Measurements from ENCODE around the gene CDH4.

CDH4 gene

DNA sequence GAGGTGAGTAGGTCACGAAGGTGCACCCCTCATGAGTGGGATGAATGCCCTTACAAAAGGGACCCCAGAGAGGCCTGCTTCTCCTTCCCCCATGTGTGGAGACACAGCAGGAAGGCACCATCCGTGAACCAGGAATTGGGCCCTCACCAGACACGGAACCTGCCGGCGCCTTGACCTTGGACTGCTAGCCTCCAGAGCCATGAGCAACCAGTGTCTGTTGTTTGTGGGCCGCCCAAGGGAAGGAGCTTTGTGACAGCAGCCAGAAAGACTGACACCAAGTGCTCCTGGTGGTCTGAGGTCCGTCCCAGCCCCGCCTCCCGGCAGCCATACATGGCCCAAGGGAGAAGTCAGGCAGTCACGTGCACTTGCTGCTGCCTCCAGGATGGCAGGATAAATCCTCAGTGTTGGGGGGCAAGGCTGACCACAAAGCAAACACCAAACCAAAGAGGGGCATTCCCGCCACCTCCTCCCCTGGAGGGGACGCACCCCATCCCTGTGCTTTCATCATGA is 29.3 kb downstream of the CDH4 start:
- DNase-seq, result no peak

DNA sequence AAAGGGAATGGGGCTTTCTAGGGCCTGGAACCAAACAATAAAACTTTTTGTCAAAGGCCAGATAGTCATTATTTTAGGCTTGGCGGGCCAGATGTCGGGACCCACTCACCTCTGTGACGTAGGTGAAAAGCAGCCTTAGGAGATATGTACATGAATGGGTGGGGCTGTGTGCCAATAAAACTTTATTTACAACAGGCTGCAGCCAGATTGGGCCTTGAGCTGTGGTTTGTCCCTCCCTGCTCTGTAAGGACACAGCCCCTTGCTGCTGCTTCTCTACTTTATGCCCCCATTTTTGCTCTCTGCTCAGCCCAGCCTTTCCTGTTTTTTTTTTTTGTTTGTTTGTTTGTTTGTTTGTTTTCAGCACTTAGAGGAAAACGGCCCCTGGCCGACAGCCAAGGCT is 32.7 kb downstream of the CDH4 start:
- no peak for DNase-seq

DNA sequence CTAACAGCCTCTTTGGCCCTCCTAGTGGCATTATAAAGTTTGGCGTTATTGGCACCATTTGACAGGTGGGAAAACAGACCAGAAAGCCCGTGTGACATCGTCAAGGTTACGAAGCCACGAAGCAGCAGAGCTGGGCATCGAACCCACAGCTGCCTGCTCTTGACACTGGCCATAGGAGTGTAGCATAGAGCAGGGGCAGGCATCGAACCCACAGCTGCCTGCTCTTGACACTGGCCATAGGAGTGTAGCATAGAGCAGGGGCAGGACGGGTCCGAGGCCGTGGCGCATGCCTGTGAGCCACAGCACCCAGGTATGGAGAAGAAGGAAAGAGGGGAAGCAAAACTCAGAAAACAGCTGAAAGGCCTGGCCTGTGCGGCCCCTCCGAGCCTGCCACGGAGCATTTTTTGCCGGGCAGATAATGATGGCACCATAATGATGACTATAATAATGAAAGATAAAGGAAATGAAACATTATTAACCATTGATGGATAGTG is 33.1 kb downstream of the CDH4 start:
- no peak for DNase-seq

DNA sequence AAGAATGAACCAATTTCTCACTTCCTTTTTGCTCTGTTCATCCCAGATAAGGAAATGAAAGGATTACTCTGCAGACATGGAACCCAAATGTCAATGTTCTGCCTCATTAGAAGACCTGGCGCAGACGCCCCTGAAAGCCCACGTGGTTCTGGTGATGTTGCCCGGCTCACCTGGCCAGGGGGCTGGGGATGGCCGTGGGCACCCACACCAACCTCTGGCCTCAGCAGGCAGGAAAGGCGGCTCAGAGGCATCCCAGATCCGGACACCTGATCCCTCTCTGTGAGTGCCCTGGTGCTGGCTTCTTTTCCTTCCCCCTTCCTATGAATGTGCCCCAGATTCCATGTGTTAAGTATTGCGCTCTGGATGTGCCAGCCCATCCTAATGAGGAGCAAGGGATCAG is 33.6 kb downstream of the CDH4 start:
- no peak for DNase-seq

DNA sequence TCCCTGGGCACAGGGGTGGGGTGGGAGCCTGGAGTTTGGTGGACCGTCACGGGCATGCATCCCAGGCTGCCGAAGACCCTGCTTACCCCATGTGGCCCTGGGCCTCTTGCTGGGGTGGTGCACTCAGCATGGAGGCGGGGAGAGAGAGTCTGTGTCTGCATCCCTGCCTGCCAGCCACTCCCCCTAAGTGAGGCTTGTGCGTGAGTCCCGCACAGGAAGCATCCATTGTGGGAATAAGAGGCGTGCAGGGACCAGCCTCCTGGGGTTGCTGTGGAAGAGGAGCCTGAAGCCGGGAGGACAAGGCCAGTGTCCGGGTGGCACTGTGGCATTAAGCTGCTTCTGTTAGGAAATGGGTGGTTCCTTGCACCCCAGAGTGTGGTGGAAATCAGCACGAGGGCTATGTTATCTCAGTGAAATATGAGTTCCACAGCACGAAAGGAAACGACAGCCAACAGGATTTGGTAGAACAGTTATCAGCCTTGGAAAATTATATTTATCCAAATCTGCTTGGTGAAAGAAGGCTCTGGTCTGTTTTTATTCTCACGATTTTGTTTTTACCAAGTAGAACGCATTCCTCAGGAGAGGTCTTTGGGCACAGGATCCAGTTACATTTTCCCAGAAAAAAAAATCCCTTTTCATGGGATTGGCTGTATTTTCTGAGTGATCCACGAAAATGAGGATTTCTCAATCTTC is 35.7 kb downstream of the CDH4 start:
- no peak for DNase-seq

DNA sequence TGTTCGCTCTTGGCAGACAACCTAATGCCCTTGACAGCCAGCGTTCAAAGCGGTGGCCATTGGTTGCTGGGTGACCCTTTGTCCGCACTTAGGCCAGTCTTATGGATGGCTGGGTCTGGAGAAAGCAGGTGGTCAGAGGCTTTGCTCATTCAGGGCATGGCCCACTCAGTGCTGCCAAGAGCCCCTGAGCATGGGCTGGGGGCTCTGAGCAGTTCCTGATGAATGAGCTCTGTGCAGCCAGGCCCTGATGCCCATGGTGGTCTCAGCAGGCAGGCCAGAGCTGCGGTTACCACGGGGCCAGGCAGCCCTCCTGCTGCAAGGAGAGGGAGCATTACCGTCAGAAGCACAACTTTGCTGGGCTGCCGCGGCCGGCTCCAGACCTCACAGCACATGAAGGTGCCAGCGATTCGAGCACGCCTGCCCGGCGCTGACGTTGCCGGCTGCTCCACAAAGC is 36.3 kb downstream of the CDH4 start:
- DNase-seq, result peak in 43 of 56 donors; percentile 8 to 84 (median 47)

DNA sequence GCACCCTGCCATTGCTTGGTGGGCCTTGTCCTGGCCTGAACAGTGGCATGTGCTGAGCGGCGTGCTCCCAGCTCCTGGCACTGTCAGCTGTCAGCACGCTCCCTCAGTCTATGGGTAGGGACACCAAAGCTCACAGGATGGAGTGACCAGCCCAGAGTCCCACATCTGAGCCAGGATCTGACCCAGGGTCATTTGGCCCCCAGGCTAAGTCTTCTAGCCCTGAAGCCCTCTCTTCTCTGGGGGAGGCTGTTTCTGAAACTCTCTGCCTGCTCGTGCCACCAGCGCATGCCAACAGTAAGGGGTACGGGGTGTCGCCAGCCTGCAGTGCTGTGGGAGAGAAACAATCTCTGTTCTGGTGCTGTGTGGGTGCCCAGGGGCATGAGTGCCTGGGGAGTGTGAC is 37.1 kb downstream of the CDH4 start:
- no peak for DNase-seq

DNA sequence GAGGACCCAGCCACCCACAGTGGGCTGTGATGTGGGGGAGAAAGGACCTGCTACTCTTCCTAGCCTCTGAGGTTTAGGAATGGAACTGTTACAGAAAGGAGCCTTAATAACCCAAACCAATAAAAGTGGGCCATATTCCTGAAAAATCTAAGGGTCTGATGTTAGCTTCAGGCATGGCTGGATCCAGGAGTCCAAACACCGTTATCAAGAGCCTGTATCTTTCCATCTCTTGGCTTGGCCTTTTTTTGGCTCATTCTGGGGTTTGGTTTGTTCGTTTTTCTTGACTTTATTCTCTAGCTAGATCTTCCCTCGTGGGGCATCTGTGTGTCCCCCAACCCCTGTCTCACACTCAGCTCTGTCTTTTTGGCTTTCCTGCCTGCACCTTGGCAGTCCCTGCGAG is 38.7 kb downstream of the CDH4 start:
- DNase-seq, result no peak

DNA sequence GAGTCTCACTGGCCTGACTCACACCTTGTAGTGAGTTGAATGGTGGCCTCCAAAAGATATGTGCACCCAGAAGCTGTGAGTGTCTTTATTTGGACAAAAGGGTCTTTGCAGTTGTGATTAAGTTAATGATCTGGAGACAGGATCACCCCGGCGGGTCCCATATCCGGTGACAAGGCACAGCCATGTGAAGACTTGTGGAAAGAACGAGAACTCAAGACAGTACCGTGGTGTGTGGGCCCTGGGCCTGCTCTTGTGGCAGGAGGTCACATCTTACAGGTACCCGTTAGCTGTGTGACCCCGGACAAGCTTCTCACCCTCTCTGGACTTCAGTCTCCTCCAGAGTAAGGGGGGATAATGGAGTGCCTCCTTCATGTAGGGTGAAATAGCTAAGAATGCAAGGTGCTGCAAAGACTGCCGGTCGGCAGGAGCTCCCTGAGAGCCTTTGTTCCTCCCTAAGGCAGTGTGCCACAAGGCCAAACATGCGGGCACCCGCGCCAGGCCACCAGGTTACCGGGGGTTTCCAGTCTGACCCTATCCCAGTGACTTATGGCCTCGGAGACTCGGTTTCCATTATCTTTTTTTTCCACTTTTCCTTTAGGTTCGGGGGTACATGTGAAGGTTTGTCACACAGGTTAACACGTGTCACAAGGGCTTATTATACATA is 39.2 kb downstream of the CDH4 start:
- DNase-seq, result no peak

DNA sequence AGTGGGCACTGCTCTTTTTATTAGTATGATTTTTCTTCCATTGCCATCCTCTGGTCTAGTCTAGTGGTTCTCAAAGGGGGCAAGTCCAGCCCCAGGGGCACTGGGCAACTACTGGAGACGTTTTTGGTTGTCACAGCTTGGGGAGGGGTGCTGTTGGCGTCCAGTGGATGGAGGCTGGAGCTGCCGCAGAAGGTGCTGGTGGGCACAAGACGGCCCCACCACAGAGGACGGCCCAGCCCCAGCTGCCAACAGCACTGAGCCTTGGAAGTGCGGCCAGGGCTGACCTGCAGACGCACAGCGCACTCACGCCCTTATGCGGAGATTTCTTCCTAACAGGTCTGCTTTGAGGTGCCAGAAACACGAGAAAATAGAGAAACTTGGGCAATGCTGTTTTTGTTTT is 40.3 kb downstream of the CDH4 start:
- no peak for DNase-seq

DNA sequence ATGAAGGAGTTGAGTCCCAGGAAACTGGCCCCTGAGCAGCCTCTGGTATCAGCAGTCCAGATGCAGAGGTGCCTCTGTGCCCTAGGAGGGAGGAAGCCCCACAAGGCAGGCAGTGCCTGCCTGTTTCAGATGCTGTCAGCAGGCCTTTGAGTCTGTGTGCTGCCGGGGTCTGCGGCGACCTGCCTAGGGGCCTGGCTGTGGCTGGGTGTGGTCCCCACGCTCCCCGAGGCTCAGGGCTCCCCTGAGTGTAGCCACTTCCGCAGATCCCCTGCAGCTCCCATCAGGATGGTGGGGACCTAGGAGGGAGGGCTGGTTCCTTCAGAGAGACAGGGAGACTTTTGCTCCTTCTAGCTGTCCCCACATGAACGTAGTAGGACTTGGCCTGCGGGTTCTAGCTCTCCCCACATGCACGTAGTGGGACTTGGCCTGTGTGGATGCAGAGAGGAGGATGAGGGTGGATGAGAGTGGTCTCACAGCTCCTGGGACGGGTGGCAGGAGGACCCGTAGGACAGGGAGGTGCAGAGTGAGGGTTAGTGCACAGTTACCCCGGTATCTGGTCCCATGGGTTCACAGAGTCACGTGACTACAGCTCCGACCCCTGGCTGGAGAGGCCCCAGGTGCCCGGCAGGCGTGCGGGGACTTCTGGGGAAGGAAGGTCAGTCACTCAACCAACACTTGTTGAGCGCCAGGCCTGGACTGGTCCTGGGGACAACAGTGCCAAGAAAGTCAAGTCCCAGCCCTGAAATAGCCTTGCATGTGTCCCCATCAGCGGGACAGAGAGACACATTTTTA is 41.0 kb downstream of the CDH4 start:
- no peak for DNase-seq

DNA sequence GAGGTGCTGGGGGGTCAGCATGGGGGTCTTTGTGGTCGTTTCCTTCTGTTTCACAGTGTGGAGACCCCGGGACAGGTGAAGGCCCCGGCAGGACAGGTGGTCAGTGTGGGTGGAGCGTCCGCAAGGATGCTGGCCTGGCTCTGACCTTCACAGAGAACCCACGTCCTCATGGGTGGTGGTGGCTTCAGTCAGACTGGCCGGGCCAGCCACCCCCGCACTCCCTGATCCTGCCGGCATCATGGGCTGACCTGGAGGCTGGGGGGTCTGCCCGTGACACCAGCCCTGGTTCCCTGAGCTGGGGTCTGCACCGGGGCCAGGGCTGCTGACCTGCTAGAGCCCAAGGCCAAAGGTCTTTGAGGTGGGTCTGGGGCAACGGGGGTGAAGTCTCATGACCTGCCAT is 41.9 kb downstream of the CDH4 start:
- no peak for DNase-seq

DNA sequence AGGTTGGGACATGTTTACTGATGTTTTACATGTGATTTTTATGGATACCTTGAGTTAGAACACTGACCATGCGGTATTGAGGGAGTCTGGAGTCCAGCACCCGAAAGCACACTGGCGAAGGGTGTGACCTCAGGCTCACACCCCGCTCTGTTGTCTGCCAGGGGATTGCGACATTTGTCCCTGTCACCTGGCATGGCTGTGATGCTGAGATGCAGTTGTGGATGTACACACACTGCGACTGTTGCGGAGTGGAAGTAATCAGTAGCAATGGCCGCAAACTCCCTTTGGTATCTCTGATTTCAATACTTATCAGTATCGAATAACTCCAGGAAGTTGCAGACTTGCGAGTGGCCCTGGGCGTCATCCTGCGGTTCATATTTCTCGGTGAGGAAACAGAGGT is 43.2 kb downstream of the CDH4 start:
- DNase-seq, result no peak

DNA sequence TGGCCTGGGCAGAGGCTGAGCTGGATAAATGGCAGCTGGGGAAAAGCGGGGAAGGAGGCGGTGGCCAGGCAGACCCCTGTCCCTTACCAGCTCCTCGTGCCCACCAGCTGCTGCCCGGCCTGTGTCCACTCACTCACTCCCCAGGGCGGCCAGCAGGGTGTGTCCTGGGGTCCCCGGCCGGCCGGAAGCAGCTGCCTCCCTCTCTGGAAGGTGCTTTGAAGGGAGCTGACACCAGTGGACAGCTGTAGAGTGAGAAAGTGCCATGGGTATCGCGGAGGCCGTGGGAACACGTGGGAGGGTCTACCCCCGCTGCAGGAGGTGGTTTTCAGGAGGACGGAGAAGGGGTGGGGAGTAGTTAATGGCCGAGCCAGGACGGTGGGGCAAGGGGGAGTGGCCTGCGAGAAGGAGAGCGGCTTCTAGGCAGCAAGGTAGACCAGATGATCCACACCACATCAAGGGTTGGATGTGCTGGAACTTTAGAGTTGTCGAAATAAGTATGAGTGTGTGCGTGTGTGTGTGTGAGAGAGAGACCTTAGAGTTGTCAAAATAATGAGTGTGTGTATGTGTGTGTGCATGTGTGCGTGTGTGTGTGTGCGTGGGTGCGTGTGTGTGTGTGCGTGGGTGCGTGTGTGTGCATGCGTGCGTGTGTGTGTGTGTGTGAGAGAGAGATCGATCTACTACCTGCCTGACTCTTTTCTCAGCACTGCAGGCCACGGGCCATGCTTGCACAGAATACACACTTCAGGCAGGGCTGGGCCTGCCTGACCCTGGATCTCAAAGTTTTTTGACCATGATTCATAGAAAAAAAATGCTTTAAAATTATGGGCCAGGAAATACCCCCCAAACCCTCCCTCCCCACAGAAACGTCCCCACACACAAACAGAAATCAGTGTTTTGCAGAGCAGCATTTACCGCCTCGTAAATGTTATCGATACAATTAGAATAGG is 43.9 kb downstream of the CDH4 start:
- no peak for DNase-seq

DNA sequence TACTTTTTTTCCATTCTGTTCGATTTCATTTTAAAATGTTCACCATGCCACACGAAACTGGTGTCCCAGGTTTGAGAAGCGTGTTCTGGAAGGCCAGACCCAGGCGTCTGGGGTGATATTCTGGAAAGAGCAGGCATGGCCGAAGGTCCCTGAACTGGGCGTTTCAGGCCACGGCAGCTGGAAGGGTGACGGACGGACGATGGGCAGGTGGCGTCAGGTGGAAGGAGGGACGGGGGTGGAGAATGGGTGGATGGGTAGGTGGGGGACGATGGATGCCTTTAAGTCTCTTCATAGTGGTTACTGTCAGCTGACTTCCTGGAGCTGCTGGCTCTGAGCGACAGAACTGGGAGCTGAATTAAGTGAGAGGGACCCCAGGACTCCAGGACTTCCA is 44.6 kb downstream of the CDH4 start:
- DNase-seq, result no peak

DNA sequence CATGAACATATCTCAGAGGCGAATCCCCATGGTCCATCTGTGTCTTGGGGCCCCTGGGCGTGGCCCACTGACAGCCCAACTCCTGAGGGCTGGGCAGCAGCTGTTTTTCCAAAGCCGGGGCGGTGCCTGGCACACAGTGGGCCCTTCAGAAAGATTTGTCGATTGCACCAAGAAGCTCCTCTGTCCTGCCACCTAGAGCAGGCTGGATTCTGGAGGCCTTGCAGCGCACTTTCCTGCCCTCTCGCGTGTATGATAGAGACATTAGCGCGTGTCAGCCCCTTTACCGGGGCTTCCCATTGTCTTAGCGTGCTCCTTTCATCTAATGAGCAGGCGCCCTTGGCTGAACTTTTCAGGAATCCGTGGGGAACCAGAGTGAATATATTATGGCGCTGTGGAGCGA is 45.4 kb downstream of the CDH4 start:
- no peak for DNase-seq

DNA sequence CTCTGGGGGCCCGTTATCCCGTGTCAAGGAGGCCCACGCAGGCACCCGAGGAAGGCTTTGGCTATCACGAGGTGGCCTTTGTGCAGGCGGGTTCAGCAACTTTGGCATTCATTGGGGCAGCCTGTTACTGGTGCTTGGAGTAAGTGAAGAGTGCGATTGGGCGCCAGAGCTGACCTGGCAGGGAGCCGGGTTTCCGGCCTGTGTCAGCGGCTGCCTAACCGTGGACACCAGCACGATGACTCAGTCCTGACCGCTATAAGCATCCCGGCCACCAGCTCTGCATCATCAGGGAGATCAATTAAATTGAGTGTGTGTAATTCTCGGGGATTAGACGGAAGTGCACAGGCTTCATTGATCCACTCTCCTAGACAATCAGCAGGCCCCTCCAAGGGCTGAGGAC is 45.9 kb downstream of the CDH4 start:
- DNase-seq, result peak in 6 of 56 donors; percentile 8 to 39 (median 20)

DNA sequence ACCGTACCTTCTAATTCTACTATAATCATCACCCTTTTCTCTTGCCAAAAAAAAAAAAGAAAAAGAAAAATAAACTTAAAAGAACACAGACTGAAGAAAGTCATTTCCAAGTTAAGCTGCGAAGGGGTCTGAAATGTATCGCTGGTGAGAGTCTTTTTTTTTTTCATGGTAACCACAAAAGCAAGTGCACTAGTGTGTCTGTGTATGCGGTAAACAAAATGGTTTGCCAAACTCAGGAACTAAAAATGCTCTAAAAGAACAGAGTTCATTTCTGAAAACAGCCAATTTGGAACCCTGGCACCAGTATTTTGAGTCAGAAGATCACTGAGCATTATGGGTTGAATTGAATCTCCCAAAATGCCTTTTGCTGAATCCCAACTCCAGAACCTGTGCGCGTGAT is 46.6 kb downstream of the CDH4 start:
- DNase-seq, result no peak

DNA sequence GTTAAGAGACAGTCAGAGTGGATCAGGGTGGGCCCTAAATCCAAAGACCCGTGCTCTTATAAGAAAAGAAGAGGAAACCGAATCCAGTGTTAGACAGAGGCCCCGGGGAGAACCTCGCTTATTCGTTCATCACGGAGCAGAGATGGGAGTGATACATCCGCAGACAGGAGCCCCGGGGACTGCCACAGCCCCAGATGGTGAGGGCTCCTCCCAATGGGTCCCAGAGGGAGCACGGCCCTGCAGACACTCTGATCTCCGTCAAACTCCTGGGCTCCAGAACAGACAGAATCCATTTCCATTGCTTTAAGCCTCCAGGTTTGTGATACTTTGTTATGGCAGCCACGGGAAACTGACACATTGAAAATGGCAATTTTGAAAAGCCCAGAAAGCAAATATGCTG is 47.0 kb downstream of the CDH4 start:
- DNase-seq, result no peak

DNA sequence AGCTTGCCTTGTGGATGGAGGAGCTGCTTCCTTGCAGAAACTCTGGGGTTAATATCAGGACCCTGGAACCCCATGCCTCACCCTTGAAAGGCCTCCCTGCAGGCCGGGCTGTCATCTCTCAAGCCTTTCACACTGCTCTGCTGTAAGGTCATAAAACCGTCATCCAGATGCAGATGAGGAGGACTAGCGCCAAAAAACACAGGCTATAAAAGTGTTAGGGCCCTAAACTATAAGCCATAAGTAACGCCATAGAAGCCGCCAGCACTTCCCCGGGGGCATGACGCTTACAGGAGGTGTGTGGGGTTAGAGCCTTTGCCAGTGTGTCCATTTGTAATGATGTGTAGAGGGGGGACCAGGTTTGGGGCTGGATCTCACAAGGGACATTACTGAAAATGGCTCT is 47.6 kb downstream of the CDH4 start:
- no peak for DNase-seq

DNA sequence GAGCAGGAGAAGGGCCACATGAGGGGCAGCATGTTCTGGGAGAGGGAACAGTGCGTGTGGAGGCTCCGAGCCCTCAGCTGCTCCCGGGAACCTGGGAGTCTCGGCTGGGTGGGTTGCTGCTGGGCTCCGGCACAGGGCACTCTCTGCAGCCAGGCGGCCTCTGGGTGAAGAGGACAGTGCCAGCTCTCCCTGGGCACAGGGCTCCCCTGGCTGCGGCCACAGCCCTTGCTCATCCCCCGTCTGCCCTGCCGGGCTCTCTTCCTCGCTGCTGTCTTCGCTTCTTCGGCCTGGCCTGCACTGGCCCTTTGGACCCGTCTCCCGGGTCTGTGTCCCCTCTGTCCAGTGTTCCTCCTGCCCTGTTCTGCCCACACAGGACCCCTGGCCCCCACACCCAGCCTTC is 48.2 kb downstream of the CDH4 start:
- no peak for DNase-seq
